HepG2 (cell line): Measurements from ENCODE around the gene THADA.

Source experiments
- ARHGAP35 ChIP-seq: sonication (generic); formaldehyde crosslinking; IDR thresholded peaks from 2 replicates; pipeline ENCODE4 v1.9.0; 2022; ENCODE audit warnings: mild to moderate bottlenecking, inconsistent platforms, moderate library complexity, missing genetic modification reagents, borderline replicate concordance
- BHLHE40 ChIP-seq: IDR thresholded peaks from 2 replicates; pipeline ENCODE4 v1.6.1; 2011; ENCODE audit warnings: low read length, improper control_type of control experiment
- HOXA5 ChIP-seq: sonication (generic); formaldehyde crosslinking; IDR thresholded peaks from 2 replicates; pipeline ENCODE4 v1.4.0; 2020; ENCODE audit warnings: missing genetic modification reagents
- KDM5A ChIP-seq: fragments of 200-600 bp; sonication (generic); IDR thresholded peaks from 2 replicates; pipeline ENCODE4 v1.7.0; 2018; ENCODE audit warnings: antibody characterized with exemption, mild to moderate bottlenecking, low read length, borderline replicate concordance
- POLR2A ChIP-seq, 2 experiments: IDR thresholded peaks; 2 replicates each; pipeline ENCODE4 v1.6.1; 2011; ENCODE audit warnings: low read depth in 2 of 2, low read length in 2 of 2, mild to moderate bottlenecking in 1 of 2, moderate library complexity in 1 of 2; ENCODE audit not compliant: insufficient read depth in 1 of 2
- POLR2AphosphoS5 ChIP-seq: IDR thresholded peaks from 2 replicates; pipeline ENCODE4 v1.6.1; 2012; ENCODE audit warnings: low read depth, low read length
- SMC3 ChIP-seq: IDR thresholded peaks from 2 replicates; pipeline ENCODE4 v1.6.1; 2011; ENCODE audit warnings: low read length, improper control_type of control experiment
- THYN1 ChIP-seq: sonication (generic); formaldehyde crosslinking; IDR thresholded peaks from 2 replicates; pipeline ENCODE4 v1.8.1; 2023; ENCODE audit warnings: low read depth, mild to moderate bottlenecking, moderate library complexity, missing genetic modification reagents, borderline replicate concordance
- TSC22D2 ChIP-seq: sonication (generic); formaldehyde crosslinking; IDR thresholded peaks from 2 replicates; pipeline ENCODE4 v1.5.1; 2020; ENCODE audit warnings: missing genetic modification reagents, mild to moderate bottlenecking, borderline replicate concordance
- ZNF670 ChIP-seq: sonication (generic); formaldehyde crosslinking; IDR thresholded peaks from 2 replicates; pipeline ENCODE4 v1.8.0; 2022; ENCODE audit warnings: mild to moderate bottlenecking, missing genetic modification reagents, borderline replicate concordance
- TF ChIP-seq, protein P1 (sequence below): IDR thresholded peaks from 2 replicates; pipeline ENCODE4 v1.6.1; 2016
- TF ChIP-seq, protein P2 (sequence below): sonication (generic); formaldehyde crosslinking; IDR thresholded peaks from 2 replicates; pipeline ENCODE4 v1.5.0; 2020; ENCODE audit warnings: mild to moderate bottlenecking, missing genetic modification reagents, moderate library complexity

DNA sequence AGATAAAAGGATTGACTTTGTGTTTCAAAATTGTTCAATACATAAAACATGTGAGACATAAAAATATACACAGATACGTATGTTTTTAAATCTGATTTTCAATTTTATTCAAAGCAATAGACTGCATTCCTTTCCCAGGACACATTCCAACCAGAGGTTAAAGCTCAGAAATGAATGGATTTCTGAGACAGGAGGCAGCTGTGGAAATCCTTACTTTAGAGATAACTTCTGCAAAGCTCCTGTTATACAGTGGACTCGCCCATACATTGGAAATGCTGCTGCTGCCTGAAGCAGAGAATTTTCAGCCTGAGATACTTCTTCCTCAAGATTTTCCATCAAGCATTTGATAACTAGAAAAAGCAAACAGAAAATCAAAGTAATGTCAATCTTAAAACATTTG, 43.8 kb downstream of the THADA start:
- TF ChIP-seq HOXA5 (CRISPR knock-in tag), result no peak
- TF ChIP-seq POLR2A (IDR thresholded peaks at IDR 0.05; ENCODE audit: insufficient read depth in 1 of 2, low read depth in 2 of 2, low read length in 2 of 2), result no peak
- TF ChIP-seq THYN1 (CRISPR knock-in tag), result no peak
- no peak for TF ChIP-seq POLR2AphosphoS5
- no peak for TF ChIP-seq SMC3
- TF ChIP-seq TSC22D2 (CRISPR knock-in tag), result no peak
- TF ChIP-seq, protein P1, sequence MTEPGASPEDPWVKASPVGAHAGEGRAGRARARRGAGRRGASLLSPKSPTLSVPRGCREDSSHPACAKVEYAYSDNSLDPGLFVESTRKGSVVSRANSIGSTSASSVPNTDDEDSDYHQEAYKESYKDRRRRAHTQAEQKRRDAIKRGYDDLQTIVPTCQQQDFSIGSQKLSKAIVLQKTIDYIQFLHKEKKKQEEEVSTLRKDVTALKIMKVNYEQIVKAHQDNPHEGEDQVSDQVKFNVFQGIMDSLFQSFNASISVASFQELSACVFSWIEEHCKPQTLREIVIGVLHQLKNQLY, result no peak
- TF ChIP-seq, protein P2, sequence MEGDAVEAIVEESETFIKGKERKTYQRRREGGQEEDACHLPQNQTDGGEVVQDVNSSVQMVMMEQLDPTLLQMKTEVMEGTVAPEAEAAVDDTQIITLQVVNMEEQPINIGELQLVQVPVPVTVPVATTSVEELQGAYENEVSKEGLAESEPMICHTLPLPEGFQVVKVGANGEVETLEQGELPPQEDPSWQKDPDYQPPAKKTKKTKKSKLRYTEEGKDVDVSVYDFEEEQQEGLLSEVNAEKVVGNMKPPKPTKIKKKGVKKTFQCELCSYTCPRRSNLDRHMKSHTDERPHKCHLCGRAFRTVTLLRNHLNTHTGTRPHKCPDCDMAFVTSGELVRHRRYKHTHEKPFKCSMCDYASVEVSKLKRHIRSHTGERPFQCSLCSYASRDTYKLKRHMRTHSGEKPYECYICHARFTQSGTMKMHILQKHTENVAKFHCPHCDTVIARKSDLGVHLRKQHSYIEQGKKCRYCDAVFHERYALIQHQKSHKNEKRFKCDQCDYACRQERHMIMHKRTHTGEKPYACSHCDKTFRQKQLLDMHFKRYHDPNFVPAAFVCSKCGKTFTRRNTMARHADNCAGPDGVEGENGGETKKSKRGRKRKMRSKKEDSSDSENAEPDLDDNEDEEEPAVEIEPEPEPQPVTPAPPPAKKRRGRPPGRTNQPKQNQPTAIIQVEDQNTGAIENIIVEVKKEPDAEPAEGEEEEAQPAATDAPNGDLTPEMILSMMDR (CRISPR knock-in tag), result no peak
- TF ChIP-seq ZNF670 (CRISPR knock-in tag), result no peak
- no peak for TF ChIP-seq BHLHE40
- no peak for TF ChIP-seq ARHGAP35 (CRISPR knock-in tag)
- no peak for TF ChIP-seq KDM5A
